ENCODE measurements around the gene METTL4.

GRCh38 chr18:2602844-2603243, 31.5 kb upstream of the METTL4 start:
- TF ChIP-seq CTCF (IDR thresholded peaks at IDR 0.05; ENCODE audit: poor library complexity) (no peak), EZH2 (IDR thresholded peaks at IDR 0.05; ENCODE audit: borderline replicate concordance) (no peak), EZH2phosphoT487 (IDR thresholded peaks at IDR 0.05; ENCODE audit: low read depth, severe bottlenecking, unreplicated experiment) (no peak)
